OCI-LY1 (cell line): ENCODE results near the gene RCAN3.

ENCODE experiments used
- H2AFZ ChIP-seq: fragments of 200-600 bp; sonication (generic), shearing (Covaris generic); 2 replicates; pipeline ENCODE4 v1.6.0; 2014; ENCODE audit warnings: antibody characterized with exemption, mild to moderate bottlenecking, low read length
- H3F3A ChIP-seq: fragments of 200-600 bp; sonication (generic), shearing (Covaris generic); 2 replicates; pipeline ENCODE4 v1.6.0; 2014; ENCODE audit warnings: mild to moderate bottlenecking, antibody characterized with exemption, low read length, moderate library complexity; ENCODE audit not compliant: insufficient read depth
- H3K27ac ChIP-seq: fragments of 200-600 bp; sonication (generic); 2 replicates; pipeline ENCODE4 v1.5.1; 2014; ENCODE audit warnings: low read length, mixed run types, mild to moderate bottlenecking, low read depth; ENCODE audit not compliant: poor library complexity, severe bottlenecking
- H3K27me3 ChIP-seq: fragments of 200-600 bp; sonication (generic); 2 replicates; pipeline ENCODE4 v1.6.0; 2014; ENCODE audit warnings: antibody characterized with exemption, mild to moderate bottlenecking, low read length, moderate library complexity; ENCODE audit not compliant: insufficient read depth
- H3K36me3 ChIP-seq: fragments of 200-600 bp; sonication (generic); 2 replicates; pipeline ENCODE4 v1.6.1; 2014; ENCODE audit warnings: mild to moderate bottlenecking, antibody characterized with exemption, low read length, moderate library complexity, mixed read lengths; ENCODE audit not compliant: insufficient read depth
- H3K4me1 ChIP-seq: fragments of 200-600 bp; sonication (generic); 2 replicates; pipeline ENCODE4 v1.5.1; 2014; ENCODE audit warnings: mild to moderate bottlenecking, low read length, moderate library complexity; ENCODE audit not compliant: insufficient read depth, severe bottlenecking
- H3K4me2 ChIP-seq: fragments of 200-600 bp; sonication (generic), shearing (Covaris generic); 2 replicates; pipeline ENCODE4 v1.6.1; 2014; ENCODE audit warnings: low read length
- H3K4me3 ChIP-seq: fragments of 200-600 bp; sonication (generic); 2 replicates; pipeline ENCODE4 v1.5.1; 2014; ENCODE audit warnings: low read length, low read depth, mild to moderate bottlenecking, mixed read lengths; ENCODE audit not compliant: poor library complexity, severe bottlenecking
- H3K79me2 ChIP-seq: fragments of 200-600 bp; shearing (Covaris generic); 2 replicates; pipeline ENCODE4 v1.6.1; 2016; ENCODE audit warnings: mixed run types, low read length, mixed read lengths; ENCODE audit not compliant: insufficient read depth
- H3K9ac ChIP-seq: fragments of 200-600 bp; sonication (generic), shearing (Covaris generic); 2 replicates; pipeline ENCODE4 v1.6.1; 2014; ENCODE audit warnings: mild to moderate bottlenecking, low read length, mixed read lengths
- H3K9me2 ChIP-seq: fragments of 200-600 bp; sonication (generic), shearing (Covaris generic); 2 replicates; pipeline ENCODE4 v1.6.1; 2014; ENCODE audit warnings: low read depth, mild to moderate bottlenecking, low read length, mixed read lengths
- H3K9me3 ChIP-seq: fragments of 200-600 bp; shearing (Covaris generic); 2 replicates; pipeline ENCODE4 v1.6.1; 2014; ENCODE audit warnings: low read length, mixed read lengths
- H4K20me1 ChIP-seq: fragments of 200-600 bp; sonication (generic), shearing (Covaris generic); 2 replicates; pipeline ENCODE4 v1.6.0; 2016; ENCODE audit warnings: mild to moderate bottlenecking, low read length; ENCODE audit not compliant: insufficient read depth
- EZH2 ChIP-seq: fragments of 200-600 bp; sonication (generic), shearing (Covaris generic); IDR thresholded peaks from 2 replicates; pipeline ENCODE4 v1.8.0; 2017; ENCODE audit warnings: borderline replicate concordance, mixed run types, mild to moderate bottlenecking, antibody characterized with exemption, low read length, moderate library complexity, mixed read lengths
- TF ChIP-seq, protein P1 (sequence below): fragments of 200-600 bp; sonication (generic), shearing (Covaris generic); IDR thresholded peaks from 2 replicates; pipeline ENCODE4 v1.5.1; 2017; ENCODE audit warnings: mild to moderate bottlenecking, antibody characterized with exemption, low read length, moderate library complexity, mixed read lengths

The RCAN3 gene

GRCh38 chr1:24535021-24535424 lies 32.4 kb downstream of the RCAN3 start:
- Histone ChIP-seq H2AFZ (peak overlapping the region; percentile 97), H3K9ac (peak overlapping the region; percentile 67), H3K9me2 (no peaks in the 10 kb centered on the region), H3K4me2 (peak overlapping the region; percentile 85), H3K9me3 (no peaks in the 10 kb centered on the region), H3K79me2 (no peaks in the 10 kb centered on the region), H3K27me3 (no peaks in the 10 kb centered on the region), H3K4me3 (peak overlapping the region; percentile 59), H3K4me1 (peaks cover 40% of the 10 kb centered on the region), H3K27ac (peak overlapping the region; percentile 88), H3F3A (0 out of 2 replicates have a peak, but pooled peaks cover 5% of the 10 kb centered on the region), H4K20me1 (no peaks in the 10 kb centered on the region), H3K36me3 (no peaks in the 10 kb centered on the region)
- TF ChIP-seq, protein P1, sequence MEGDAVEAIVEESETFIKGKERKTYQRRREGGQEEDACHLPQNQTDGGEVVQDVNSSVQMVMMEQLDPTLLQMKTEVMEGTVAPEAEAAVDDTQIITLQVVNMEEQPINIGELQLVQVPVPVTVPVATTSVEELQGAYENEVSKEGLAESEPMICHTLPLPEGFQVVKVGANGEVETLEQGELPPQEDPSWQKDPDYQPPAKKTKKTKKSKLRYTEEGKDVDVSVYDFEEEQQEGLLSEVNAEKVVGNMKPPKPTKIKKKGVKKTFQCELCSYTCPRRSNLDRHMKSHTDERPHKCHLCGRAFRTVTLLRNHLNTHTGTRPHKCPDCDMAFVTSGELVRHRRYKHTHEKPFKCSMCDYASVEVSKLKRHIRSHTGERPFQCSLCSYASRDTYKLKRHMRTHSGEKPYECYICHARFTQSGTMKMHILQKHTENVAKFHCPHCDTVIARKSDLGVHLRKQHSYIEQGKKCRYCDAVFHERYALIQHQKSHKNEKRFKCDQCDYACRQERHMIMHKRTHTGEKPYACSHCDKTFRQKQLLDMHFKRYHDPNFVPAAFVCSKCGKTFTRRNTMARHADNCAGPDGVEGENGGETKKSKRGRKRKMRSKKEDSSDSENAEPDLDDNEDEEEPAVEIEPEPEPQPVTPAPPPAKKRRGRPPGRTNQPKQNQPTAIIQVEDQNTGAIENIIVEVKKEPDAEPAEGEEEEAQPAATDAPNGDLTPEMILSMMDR = no peak
- TF ChIP-seq EZH2 = no peak

DNA sequence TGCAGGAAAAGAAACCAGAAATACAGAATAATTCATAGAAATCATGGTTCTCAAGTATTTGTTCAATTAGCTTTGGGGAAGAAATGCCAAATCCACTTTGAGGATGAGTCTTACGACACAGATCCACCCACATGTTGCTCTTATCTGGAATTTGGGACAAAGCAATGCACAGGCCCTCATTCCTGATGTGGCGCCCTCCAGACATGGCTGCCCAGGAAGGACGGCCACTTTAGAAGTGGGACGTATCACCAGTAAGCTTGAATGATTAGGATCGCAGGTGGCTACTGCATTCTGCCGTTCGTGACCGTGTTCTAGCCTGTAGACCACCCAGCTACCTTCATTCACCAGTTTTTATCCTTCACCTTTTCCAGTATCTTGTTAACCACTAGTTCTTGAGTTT lies 33.1 kb downstream of the RCAN3 start:
- Histone ChIP-seq H3K4me2 (peak overlapping the region; percentile 85), H2AFZ (no peak overlapping the region), H3K36me3 (no peaks in the 10 kb centered on the region), H3K4me3 (peak overlapping the region; percentile 59), H3K79me2 (no peaks in the 10 kb centered on the region), H4K20me1 (no peaks in the 10 kb centered on the region), H3K27ac (peak overlapping the region; percentile 88), H3K9ac (peak overlapping the region; percentile 67), H3F3A (0 out of 2 replicates have a peak, but pooled peaks cover 5% of the 10 kb centered on the region), H3K4me1 (peaks cover 40% of the 10 kb centered on the region), H3K9me2 (no peaks in the 10 kb centered on the region), H3K27me3 (no peaks in the 10 kb centered on the region), H3K9me3 (no peaks in the 10 kb centered on the region)
- TF ChIP-seq, protein P1 = no peak
- no peak for TF ChIP-seq EZH2

GRCh38 chr1:24536391-24536840 lies 33.8 kb downstream of the RCAN3 start:
- peak overlapping the region; percentile 59 for H3K4me3 ChIP-seq
- no peaks in the 10 kb centered on the region for H3K79me2 ChIP-seq
- peaks cover 40% of the 10 kb centered on the region for H3K4me1 ChIP-seq
- TF ChIP-seq, protein P1 = no peak
- TF ChIP-seq EZH2 = no peak
- no peaks in the 10 kb centered on the region for H3K9me2 ChIP-seq
- H3K9me3 ChIP-seq = no peaks in the 10 kb centered on the region
- no peaks in the 10 kb centered on the region for H3K36me3 ChIP-seq
- H2AFZ ChIP-seq = no peak overlapping the region
- H3F3A ChIP-seq = 0 out of 2 replicates have a peak, but pooled peaks cover 3% of the 10 kb centered on the region
- H3K9ac ChIP-seq = peak overlapping the region; percentile 67; the same call in 1 of the 2 replicates
- no peaks in the 10 kb centered on the region for H4K20me1 ChIP-seq
- no peaks in the 10 kb centered on the region for H3K27me3 ChIP-seq
- peak overlapping the region; percentile 88 for H3K27ac ChIP-seq
- peak overlapping the region; percentile 85 for H3K4me2 ChIP-seq
